ENCODE results near the gene SRL.

DNA sequence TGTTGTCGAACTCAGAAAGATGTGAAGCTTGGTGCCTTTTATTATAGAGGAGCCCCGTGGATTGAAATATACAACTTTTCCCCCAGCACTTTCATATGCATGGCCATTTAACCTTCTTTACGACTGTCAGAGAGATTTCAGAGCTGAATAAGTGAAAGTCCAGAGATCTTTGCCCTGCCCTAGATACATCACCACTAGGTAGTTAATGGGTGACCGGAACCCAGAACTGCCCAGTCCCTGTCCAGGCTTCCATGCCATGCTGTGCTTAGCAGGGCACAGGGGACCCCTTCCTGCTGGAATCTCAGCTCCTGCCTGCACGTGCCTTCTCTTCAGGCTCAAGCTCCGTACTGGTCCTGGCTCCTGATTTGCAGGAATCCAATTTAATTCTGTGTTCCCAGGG lies 32.2 kb downstream of the SRL start:
- TF ChIP-seq, protein P1, sequence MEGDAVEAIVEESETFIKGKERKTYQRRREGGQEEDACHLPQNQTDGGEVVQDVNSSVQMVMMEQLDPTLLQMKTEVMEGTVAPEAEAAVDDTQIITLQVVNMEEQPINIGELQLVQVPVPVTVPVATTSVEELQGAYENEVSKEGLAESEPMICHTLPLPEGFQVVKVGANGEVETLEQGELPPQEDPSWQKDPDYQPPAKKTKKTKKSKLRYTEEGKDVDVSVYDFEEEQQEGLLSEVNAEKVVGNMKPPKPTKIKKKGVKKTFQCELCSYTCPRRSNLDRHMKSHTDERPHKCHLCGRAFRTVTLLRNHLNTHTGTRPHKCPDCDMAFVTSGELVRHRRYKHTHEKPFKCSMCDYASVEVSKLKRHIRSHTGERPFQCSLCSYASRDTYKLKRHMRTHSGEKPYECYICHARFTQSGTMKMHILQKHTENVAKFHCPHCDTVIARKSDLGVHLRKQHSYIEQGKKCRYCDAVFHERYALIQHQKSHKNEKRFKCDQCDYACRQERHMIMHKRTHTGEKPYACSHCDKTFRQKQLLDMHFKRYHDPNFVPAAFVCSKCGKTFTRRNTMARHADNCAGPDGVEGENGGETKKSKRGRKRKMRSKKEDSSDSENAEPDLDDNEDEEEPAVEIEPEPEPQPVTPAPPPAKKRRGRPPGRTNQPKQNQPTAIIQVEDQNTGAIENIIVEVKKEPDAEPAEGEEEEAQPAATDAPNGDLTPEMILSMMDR (IDR thresholded peaks at IDR 0.05): no peak
- TF ChIP-seq EZH2 (IDR thresholded peaks at IDR 0.05; ENCODE audit: borderline replicate concordance, insufficient read depth, low read depth, low read length, poor library complexity, severe bottlenecking): no peak
